OCI-LY3 (cell line): ENCODE data around the gene CLCN2.

Experiments used
- H2AFZ ChIP-seq: fragments of 200-600, 300-600 bp; shearing (Covaris generic); 2 replicates; pipeline ENCODE4 v1.6.0; 2014; ENCODE audit warnings: antibody characterized with exemption, low read depth, low read length
- H3K27ac ChIP-seq: fragments of 200-600, 300-600 bp; sonication (generic); 2 replicates; pipeline ENCODE4 v1.5.1; 2014; ENCODE audit warnings: mild to moderate bottlenecking, low read length, moderate library complexity, mixed read lengths
- H3K27me3 ChIP-seq: fragments of 200-600, 300-600 bp; sonication (generic); 2 replicates; pipeline ENCODE4 v1.6.1; 2014; ENCODE audit warnings: low read depth, low read length, mixed read lengths
- H3K36me3 ChIP-seq: fragments of 200-600, 300-600 bp; sonication (generic); replicated peaks from 2 replicates; pipeline ENCODE3; 2014; ENCODE audit warnings: low read depth, low read length, mixed read lengths
- H3K4me1 ChIP-seq: fragments of 300-600, 200-600 bp; sonication (generic); 2 replicates; pipeline ENCODE4 v1.6.1; 2014; ENCODE audit warnings: low read length, mixed read lengths
- H3K4me2 ChIP-seq: fragments of 200-600, 300-600 bp; sonication (generic); 2 replicates; pipeline ENCODE4 v1.6.1; 2014; ENCODE audit warnings: low read length, mixed read lengths
- H3K4me3 ChIP-seq: fragments of 300-600, 200-600 bp; sonication (generic); 2 replicates; pipeline ENCODE4 v1.5.1; 2014; ENCODE audit warnings: antibody characterized with exemption, mild to moderate bottlenecking, low read length, moderate library complexity
- H3K79me2 ChIP-seq: fragments of 300-600, 200-600 bp; shearing (Covaris generic); 2 replicates; pipeline ENCODE4 v1.6.1; 2014; ENCODE audit warnings: mild to moderate bottlenecking, low read length, mixed read lengths
- H3K9ac ChIP-seq: fragments of 300-600, 200-600 bp; shearing (Covaris generic); 2 replicates; pipeline ENCODE4 v1.6.0; 2014; ENCODE audit warnings: mild to moderate bottlenecking, low read length, moderate library complexity
- H3K9me3 ChIP-seq: fragments of 200-600, 300-600 bp; shearing (Covaris generic); 2 replicates; pipeline ENCODE4 v1.6.1; 2014; ENCODE audit warnings: low read length, mixed read lengths; ENCODE audit not compliant: insufficient read depth
- H4K20me1 ChIP-seq: fragments of 200-600, 300-600 bp; sonication (generic); 2 replicates; pipeline ENCODE4 v1.6.1; 2016; ENCODE audit warnings: low read length, mixed read lengths; ENCODE audit not compliant: insufficient read depth
- CTCF ChIP-seq: fragments of 200-600, 300-600 bp; sonication (generic); IDR thresholded peaks from 2 replicates; pipeline ENCODE4 v1.5.1; 2014; ENCODE audit warnings: antibody characterized with exemption, low read length, low read depth
- EZH2phosphoT487 ChIP-seq: fragments of 200-600 bp; shearing (Covaris generic); IDR thresholded peaks from 2 replicates; pipeline ENCODE4 v1.6.1; 2018; ENCODE audit warnings: antibody characterized with exemption, mixed run types, low read depth

CLCN2 gene

GRCh38 chr3:184333190-184333589 is 28.2 kb downstream of the CLCN2 start:
- H3K27ac ChIP-seq: no peak overlapping the region
- H2AFZ ChIP-seq: no peak overlapping the region
- H3K79me2 ChIP-seq: no peaks in the 10 kb centered on the region; the same call in 1 of the 2 replicates
- H3K4me3 ChIP-seq: no peak overlapping the region
- no peak for TF ChIP-seq CTCF
- TF ChIP-seq EZH2phosphoT487: no peak
- H3K36me3 ChIP-seq: peaks cover 72% of the 10 kb centered on the region
- no peak overlapping the region for H3K9ac ChIP-seq
- no peaks in the 10 kb centered on the region for H3K9me3 ChIP-seq
- peaks cover 4% of the 10 kb centered on the region; the same call in 1 of the 2 replicates for H3K4me1 ChIP-seq
- peaks cover 40% of the 10 kb centered on the region for H4K20me1 ChIP-seq
- no peak overlapping the region for H3K4me2 ChIP-seq
- no peaks in the 10 kb centered on the region for H3K27me3 ChIP-seq

GRCh38 chr3:184332370-184333090 is 28.9 kb downstream of the CLCN2 start:
- Histone ChIP-seq H3K4me2 (no peak overlapping the region), H3K27me3 (no peaks in the 10 kb centered on the region), H4K20me1 (peaks cover 40% of the 10 kb centered on the region), H3K79me2 (peaks cover 4% of the 10 kb centered on the region; the same call in 1 of the 2 replicates), H3K9ac (no peak overlapping the region), H3K36me3 (peaks cover 78% of the 10 kb centered on the region), H2AFZ (no peak overlapping the region), H3K4me3 (no peak overlapping the region), H3K9me3 (no peaks in the 10 kb centered on the region), H3K27ac (no peak overlapping the region), H3K4me1 (peaks cover 4% of the 10 kb centered on the region; the same call in 1 of the 2 replicates)
- TF ChIP-seq EZH2phosphoT487: no peak
- no peak for TF ChIP-seq CTCF

DNA sequence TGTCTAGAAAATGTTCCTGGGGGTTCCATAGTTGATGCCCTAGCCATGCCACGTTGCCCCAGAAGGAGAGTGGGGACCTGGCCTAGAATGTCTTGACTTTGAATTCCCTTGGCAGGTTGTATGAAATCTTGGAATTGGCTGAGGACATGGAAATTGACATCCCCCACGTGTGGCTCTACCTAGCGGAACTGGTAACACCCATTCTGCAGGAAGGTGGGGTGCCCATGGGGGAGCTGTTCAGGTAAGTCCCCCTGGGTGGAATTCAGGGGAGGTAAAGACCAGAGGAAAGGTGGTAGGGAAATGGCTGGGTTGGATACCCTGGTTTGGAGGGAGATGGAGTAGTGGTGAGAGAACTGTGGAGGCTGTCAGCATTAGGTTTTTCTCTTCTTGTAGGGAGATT is 32.9 kb downstream of the CLCN2 start:
- TF ChIP-seq CTCF: no peak
- TF ChIP-seq EZH2phosphoT487: no peak
- no peak overlapping the region for H3K4me2 ChIP-seq
- H3K79me2 ChIP-seq: peaks cover 32% of the 10 kb centered on the region; the same call in 1 of the 2 replicates
- no peak overlapping the region for H3K4me3 ChIP-seq
- H3K9ac ChIP-seq: no peak overlapping the region
- no peaks in the 10 kb centered on the region for H3K27me3 ChIP-seq
- H3K36me3 ChIP-seq: peaks cover 88% of the 10 kb centered on the region
- H2AFZ ChIP-seq: no peak overlapping the region
- peaks cover 30% of the 10 kb centered on the region for H4K20me1 ChIP-seq
- no peaks in the 10 kb centered on the region for H3K9me3 ChIP-seq
- no peak overlapping the region for H3K27ac ChIP-seq
- H3K4me1 ChIP-seq: no peaks in the 10 kb centered on the region

DNA sequence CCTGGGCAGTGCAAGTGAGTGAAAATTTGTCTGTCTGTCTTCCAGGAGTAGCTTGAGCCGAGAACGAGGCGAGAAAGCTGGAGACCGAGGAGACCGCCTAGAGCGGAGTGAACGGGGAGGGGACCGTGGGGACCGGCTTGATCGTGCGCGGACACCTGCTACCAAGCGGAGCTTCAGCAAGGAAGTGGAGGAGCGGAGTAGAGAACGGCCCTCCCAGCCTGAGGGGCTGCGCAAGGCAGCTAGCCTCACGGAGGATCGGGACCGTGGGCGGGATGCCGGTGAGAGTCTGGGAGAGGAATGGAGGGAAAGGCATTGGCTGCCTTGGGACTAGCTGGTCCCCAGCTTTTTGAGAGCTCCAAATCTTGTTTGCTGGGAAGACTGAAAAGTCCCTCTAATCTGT is 34.2 kb downstream of the CLCN2 start:
- no peak for TF ChIP-seq EZH2phosphoT487
- no peak for TF ChIP-seq CTCF
- H3K4me1 ChIP-seq: no peaks in the 10 kb centered on the region
- H3K79me2 ChIP-seq: peaks cover 40% of the 10 kb centered on the region; the same call in 1 of the 2 replicates
- H3K27ac ChIP-seq: no peak overlapping the region
- H3K4me2 ChIP-seq: no peak overlapping the region
- H2AFZ ChIP-seq: no peak overlapping the region
- H3K9ac ChIP-seq: no peak overlapping the region
- peaks cover 22% of the 10 kb centered on the region for H4K20me1 ChIP-seq
- no peaks in the 10 kb centered on the region for H3K27me3 ChIP-seq
- no peaks in the 10 kb centered on the region for H3K9me3 ChIP-seq
- no peak overlapping the region for H3K4me3 ChIP-seq
- peaks cover 89% of the 10 kb centered on the region for H3K36me3 ChIP-seq
